Nephron (organoid): ENCODE results near the gene CNOT1.
A peak's percentile ranks its signal among the peaks of the same experiment; 100 is the strongest.
"Not testable (repeated sequence)": the region's sequence is repeated elsewhere in the genome, so short reads cannot be mapped to it uniquely, and the experiment has no call there.

ENCODE experiments used
- H3K27ac Mint-ChIP-seq, 3 experiments: 2 replicates each; pipeline ENCODE4 v1.8.0; 2020; ENCODE audit warnings: mixed read lengths in 3 of 3, mild to moderate bottlenecking in 2 of 3, moderate library complexity in 1 of 3
- H3K27me3 Mint-ChIP-seq: 2 replicates; pipeline ENCODE4 v1.8.0; 2021; ENCODE audit warnings: low read depth, mild to moderate bottlenecking, moderate library complexity, mixed read lengths
- H3K36me3 Mint-ChIP-seq: 2 replicates; pipeline ENCODE4 v1.8.0; 2020; ENCODE audit warnings: low read depth, mixed read lengths
- H3K4me1 Mint-ChIP-seq: 2 replicates; pipeline ENCODE4 v1.8.0; 2020; ENCODE audit warnings: mixed read lengths
- H3K4me3 Mint-ChIP-seq, 3 experiments: 2 replicates each; pipeline ENCODE4 v1.8.0; 2020; ENCODE audit warnings: mild to moderate bottlenecking in 3 of 3, mixed read lengths in 3 of 3, moderate library complexity in 2 of 3
- H3K9me3 Mint-ChIP-seq: 2 replicates; pipeline ENCODE4 v1.8.0; 2020; ENCODE audit warnings: mixed read lengths
- TF ChIP-seq, protein P1 (sequence below), 3 experiments: fragments of 200-600 bp; sonication (generic); IDR thresholded peaks; one replicate each; pipeline ENCODE4 v1.5.0; 2021; ENCODE audit warnings: antibody characterized with exemption in 3 of 3; ENCODE audit not compliant: unreplicated experiment in 3 of 3

CNOT1 gene

DNA sequence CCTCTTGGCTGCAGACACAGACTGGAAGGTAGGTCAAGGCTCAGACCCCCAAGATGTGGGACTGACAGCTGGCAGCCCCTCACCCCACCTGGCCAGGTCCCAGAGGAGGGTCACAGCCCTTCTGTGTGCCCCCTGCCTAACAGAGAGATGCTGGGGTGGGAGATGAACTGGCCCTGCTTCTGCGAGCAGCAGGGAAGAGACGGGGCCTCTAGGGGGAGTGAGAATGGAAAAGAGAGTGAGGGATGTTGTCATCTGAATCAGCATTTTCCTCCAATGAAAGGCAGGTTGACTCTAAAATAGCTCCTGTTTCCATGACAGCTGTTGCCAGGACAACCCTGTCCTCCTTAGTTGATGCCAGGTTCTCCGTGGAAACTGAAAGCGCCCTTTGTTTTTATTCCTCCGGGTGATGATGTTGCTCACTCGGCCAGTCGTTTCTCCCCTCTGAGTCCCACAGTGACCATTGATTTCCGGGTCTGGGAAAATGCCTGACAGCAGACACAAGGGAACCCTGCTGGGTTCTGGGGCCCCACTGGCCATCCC lies 134.6 kb downstream of the CNOT1 start:
- no peaks in the 10 kb centered on the region for H3K36me3 Mint-ChIP-seq
- peak overlapping the region; percentile 78 to 90 (median 87) for H3K27ac Mint-ChIP-seq
- peak overlapping the region in 2 of 3 experiments; percentile 47 to 54 for H3K4me3 Mint-ChIP-seq
- peaks cover 33% of the 10 kb centered on the region for H3K27me3 Mint-ChIP-seq
- TF ChIP-seq, protein P1, sequence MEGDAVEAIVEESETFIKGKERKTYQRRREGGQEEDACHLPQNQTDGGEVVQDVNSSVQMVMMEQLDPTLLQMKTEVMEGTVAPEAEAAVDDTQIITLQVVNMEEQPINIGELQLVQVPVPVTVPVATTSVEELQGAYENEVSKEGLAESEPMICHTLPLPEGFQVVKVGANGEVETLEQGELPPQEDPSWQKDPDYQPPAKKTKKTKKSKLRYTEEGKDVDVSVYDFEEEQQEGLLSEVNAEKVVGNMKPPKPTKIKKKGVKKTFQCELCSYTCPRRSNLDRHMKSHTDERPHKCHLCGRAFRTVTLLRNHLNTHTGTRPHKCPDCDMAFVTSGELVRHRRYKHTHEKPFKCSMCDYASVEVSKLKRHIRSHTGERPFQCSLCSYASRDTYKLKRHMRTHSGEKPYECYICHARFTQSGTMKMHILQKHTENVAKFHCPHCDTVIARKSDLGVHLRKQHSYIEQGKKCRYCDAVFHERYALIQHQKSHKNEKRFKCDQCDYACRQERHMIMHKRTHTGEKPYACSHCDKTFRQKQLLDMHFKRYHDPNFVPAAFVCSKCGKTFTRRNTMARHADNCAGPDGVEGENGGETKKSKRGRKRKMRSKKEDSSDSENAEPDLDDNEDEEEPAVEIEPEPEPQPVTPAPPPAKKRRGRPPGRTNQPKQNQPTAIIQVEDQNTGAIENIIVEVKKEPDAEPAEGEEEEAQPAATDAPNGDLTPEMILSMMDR (IDR thresholded peaks at IDR 0.05; ENCODE audit: unreplicated experiment in 3 of 3) = peak; percentile 41 to 52 (median 48)
- peaks cover 23% of the 10 kb centered on the region for H3K4me1 Mint-ChIP-seq
- no peaks in the 10 kb centered on the region for H3K9me3 Mint-ChIP-seq

DNA sequence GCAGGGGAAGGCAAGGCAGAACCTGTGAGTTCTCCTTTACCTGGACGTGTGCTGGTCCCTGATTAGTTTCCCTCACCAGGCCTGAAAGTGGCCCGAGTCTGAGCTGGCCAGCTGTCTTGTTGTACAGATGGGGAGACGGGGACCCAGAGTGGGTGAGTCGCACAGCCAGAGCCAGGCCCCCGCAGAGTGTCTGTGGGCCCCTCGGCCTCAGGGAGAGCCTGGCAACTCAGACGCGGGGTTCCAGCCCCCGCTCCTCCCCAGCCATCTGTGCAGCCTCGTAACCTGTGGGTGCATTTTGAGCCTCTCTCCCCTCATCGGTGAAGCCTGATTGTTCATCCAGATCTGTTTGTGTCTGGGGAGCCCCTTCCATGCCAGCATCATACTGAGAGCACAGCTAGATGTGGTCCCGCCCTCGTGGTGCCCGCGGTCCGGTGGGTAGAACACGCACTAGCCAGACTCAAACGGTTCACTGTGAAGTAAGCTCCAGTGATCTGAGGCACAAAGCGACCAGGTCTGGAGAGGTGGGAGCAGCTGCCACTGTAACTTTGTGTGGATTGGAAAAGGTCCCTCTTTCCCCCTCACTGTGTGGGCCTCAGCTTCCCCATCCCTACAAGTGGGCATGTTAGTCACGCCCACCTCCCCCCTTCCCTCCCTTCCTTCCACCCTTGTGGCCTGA lies 135.7 kb downstream of the CNOT1 start:
- Mint-ChIP-seq H3K9me3 (no peaks in the 10 kb centered on the region), H3K4me3 (no peak overlapping the region), H3K36me3 (no peaks in the 10 kb centered on the region), H3K4me1 (peaks cover 23% of the 10 kb centered on the region), H3K27ac (no peak overlapping the region), H3K27me3 (peaks cover 31% of the 10 kb centered on the region)
- TF ChIP-seq, protein P1 (IDR thresholded peaks at IDR 0.05; ENCODE audit: unreplicated experiment in 3 of 3) = no peak

DNA sequence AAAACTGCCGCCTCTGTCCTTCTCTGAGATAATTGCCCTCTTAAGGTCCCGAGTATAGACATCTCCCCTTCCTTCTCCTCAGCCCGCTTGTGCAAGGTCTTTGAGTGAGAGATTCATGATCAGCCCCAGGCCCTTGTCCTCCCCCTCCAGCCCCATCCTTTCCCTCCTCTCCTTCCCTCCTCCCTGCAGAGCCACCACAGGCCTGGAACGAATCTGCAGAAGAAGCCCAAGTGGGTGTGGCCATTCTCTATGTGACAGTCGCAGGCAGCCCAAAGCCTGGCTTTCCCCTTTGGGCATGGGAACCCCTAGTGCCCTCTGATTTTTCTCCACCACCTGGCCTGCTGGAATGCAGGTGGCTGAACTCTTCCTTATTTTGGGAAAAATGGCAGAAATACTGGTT lies 136.9 kb downstream of the CNOT1 start:
- TF ChIP-seq, protein P1 (IDR thresholded peaks at IDR 0.05; ENCODE audit: unreplicated experiment in 3 of 3) = no peak
- Mint-ChIP-seq H3K27me3 (peaks cover 20% of the 10 kb centered on the region), H3K36me3 (no peaks in the 10 kb centered on the region), H3K4me3 (no peak overlapping the region), H3K4me1 (peaks cover 23% of the 10 kb centered on the region), H3K27ac (peak overlapping the region in 1 of 3 experiments; percentile 31), H3K9me3 (no peaks in the 10 kb centered on the region)

DNA sequence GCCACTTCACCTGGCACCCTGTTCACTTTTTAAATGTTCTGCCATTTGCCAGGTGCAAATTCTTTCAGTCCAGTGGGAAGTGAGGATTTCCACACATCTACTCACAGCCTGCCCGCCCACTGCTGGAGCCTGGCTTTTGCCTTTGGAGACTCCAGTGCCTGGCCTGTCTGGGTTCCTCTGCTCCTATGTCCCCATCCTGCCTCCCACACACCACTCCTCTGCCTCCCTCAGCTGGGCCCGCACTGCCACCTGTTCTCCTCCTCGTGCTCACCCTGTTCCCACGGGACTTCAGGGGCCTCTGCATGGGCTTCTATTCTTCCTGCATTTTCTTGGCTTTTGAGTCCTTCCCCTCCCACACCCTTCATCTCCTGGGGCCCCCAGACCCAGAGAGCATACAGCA lies 137.6 kb downstream of the CNOT1 start:
- peaks cover 20% of the 10 kb centered on the region for H3K27me3 Mint-ChIP-seq
- TF ChIP-seq, protein P1 (IDR thresholded peaks at IDR 0.05; ENCODE audit: unreplicated experiment in 3 of 3) = no peak
- no peaks in the 10 kb centered on the region for H3K9me3 Mint-ChIP-seq
- no peak overlapping the region for H3K4me3 Mint-ChIP-seq
- no peak overlapping the region for H3K27ac Mint-ChIP-seq
- H3K36me3 Mint-ChIP-seq = no peaks in the 10 kb centered on the region
- H3K4me1 Mint-ChIP-seq = peaks cover 23% of the 10 kb centered on the region

DNA sequence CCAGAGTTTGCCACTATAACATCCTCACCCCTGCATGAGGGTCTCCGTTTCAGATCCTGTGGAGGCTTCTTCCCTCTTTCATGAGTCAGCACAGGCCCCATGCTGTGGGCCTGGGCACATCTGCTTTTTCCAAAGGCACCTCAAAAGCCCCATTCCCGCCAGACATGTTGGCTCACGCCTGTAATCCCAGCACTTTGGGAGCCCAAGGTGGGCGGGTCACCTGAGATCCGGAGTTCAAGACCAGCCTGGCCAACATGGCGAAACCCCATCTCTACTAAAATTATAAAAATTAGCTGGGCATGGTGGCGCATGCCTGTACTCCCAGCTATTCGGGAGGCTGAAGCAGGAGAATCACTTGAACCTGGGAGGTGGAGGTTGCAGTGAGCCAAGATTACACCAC lies 139.1 kb downstream of the CNOT1 start:
- H3K27me3 Mint-ChIP-seq = peaks cover 20% of the 10 kb centered on the region
- not testable (repeated sequence) for H3K36me3 Mint-ChIP-seq, H3K27ac Mint-ChIP-seq, H3K9me3 Mint-ChIP-seq, H3K4me3 Mint-ChIP-seq
- peaks cover 20% of the 10 kb centered on the region for H3K4me1 Mint-ChIP-seq

DNA sequence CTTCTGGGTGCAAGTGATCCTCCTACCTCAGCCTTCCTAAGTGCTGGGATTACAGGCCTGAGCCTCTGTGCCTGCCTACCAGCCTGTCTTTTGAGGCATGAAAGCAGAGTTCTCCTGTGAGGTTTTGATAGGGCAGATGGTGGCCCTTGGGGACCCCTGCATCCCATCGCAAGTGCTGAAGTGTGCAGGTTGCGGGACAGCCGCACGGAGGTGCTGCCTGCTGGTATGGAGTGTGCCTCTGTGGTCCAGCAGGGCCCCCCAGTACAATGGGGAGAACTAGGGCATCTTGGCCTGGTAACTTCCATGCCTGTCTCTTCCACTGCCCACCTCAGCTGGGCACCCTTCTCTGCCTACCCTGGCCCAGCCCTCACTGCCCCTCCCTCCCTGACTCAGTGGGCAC lies 139.6 kb downstream of the CNOT1 start:
- Mint-ChIP-seq H3K9me3 (no peaks in the 10 kb centered on the region), H3K4me1 (peaks cover 18% of the 10 kb centered on the region), H3K36me3 (no peaks in the 10 kb centered on the region), H3K27ac (no peak overlapping the region), H3K4me3 (no peak overlapping the region), H3K27me3 (peaks cover 20% of the 10 kb centered on the region)
- TF ChIP-seq, protein P1 (IDR thresholded peaks at IDR 0.05; ENCODE audit: unreplicated experiment in 3 of 3) = no peak
